GM10248 (cell line): ENCODE data around the gene EIF1.
"Not testable (repeated sequence)": the region's sequence is repeated elsewhere in the genome, so short reads cannot be mapped to it uniquely, and the experiment has no call there.

ENCODE experiments used
- CTCF ChIA-PET: fragments of 300-600 bp; sonication (Branson Sonifier 250); formaldehyde crosslinking; extraction: SDS; loops from one replicate; lab custom pipeline; 2021; ENCODE audit warnings: antibody characterized with exemption; lab: Yijun Ruan, JAX
- POLR2A ChIA-PET: fragments of 350-650 bp; sonication (Branson Sonifier 250); formaldehyde crosslinking; extraction: SDS; loops from one replicate; lab custom pipeline; 2020; ENCODE audit warnings: antibody characterized with exemption; lab: Yijun Ruan, JAX
- DNase-seq: peaks from one replicate; pipeline ENCODE4 v3.0.0; 2012; ENCODE audit errors: extremely low spot score
- CTCF ChIP-seq: IDR thresholded peaks from 2 replicates; pipeline ENCODE4 v1.5.1; 2012; ENCODE audit warnings: mild to moderate bottlenecking, low read depth; ENCODE audit errors: extremely low read depth, missing control alignments, control extremely low read depth

The EIF1 gene

GRCh38 chr17:41666237-41666641 is 22.4 kb upstream of the EIF1 start:
- ChIA-PET POLR2A (interaction anchor here (1.6 to 2.2 kb wide), 3 partner anchors 12 to 27 kb away, joined by 5 to 23 read pairs (median 7); partner anchors contain the start of gene EIF1), CTCF (interaction anchor here (0.8 to 16.0 kb wide), 28 partner anchors 13 to 1304 kb away, joined by 3 to 533 read pairs (median 5); partner anchors contain the start of genes EIF1, KRT13 and SMARCE1)
- DNase-seq = peak; percentile 56
- no peak for TF ChIP-seq CTCF

GRCh38 chr17:41666708-41667279 is 21.9 kb upstream of the EIF1 start:
- DNase-seq = peak; percentile 86
- ChIA-PET POLR2A (interaction anchor here (1.4 to 2.2 kb wide), 4 partner anchors 12 to 26 kb away, joined by 5 to 23 read pairs (median 6); partner anchors contain the start of gene EIF1), CTCF (interaction anchor here (0.7 to 16.0 kb wide), 24 partner anchors 13 to 1817 kb away, joined by 3 to 533 read pairs (median 5); partner anchors contain the start of genes DHX8, EIF1, KRT13 and SMARCE1)
- peak; percentile 92 for TF ChIP-seq CTCF

GRCh38 chr17:41667280-41668041 is 21.2 kb upstream of the EIF1 start:
- peak; percentile 29 for DNase-seq
- ChIA-PET CTCF (interaction anchor here (0.7 to 16.0 kb wide), 12 partner anchors 12 to 1817 kb away, joined by 3 to 533 read pairs (median 6); partner anchors contain the start of genes DHX8, EIF1 and KRT13), POLR2A (interaction anchor here (0.8 to 2.2 kb wide), 4 partner anchors 11 to 26 kb away, joined by 5 to 23 read pairs (median 6); partner anchors contain the start of gene EIF1)
- no peak for TF ChIP-seq CTCF

GRCh38 chr17:41672153-41672552 is 16.5 kb upstream of the EIF1 start:
- ChIA-PET POLR2A (no interaction called here), CTCF (interaction anchor here (16.0 kb wide), 1 partner anchor 22 kb away, joined by 533 read pairs; no protein-coding TSS in a partner anchor)
- TF ChIP-seq CTCF = no peak
- DNase-seq = no peak

- CTCF ChIA-PET = interaction anchor here (2.4 to 8.6 kb wide), 3 partner anchors 7 to 27 kb away, joined by 19 to 118 read pairs (median 24); no protein-coding TSS in a partner anchor
- POLR2A ChIA-PET, DNase-seq: not testable (repeated sequence)
These were observed 13.3 kb upstream of the EIF1 start for GRCh38 chr17:41675157-41676057.

- no peak for DNase-seq
- POLR2A ChIA-PET = interaction anchor here (5.2 kb wide), 1 partner anchor 15 kb away, joined by 134 read pairs; the partner anchor contains the start of gene EIF1
- no peak for TF ChIP-seq CTCF
- CTCF ChIA-PET = interaction anchor here (2.4 to 8.6 kb wide), 4 partner anchors 8 to 28 kb away, joined by 19 to 118 read pairs (median 71); partner anchors contain the start of gene EIF1
These were observed 12.6 kb upstream of the EIF1 start for GRCh38 chr17:41676058-41676419.
